Measurements from ENCODE around the gene XRCC5. TPM values are rescaled to one million over a fixed set of nuclear protein-coding genes. Genes with fewer than 3 reads are reported as not detected.

Gene XRCC5
- total RNA-seq (2021) (508 and 534 TPM in 2 replicates), Bru-seq, nascent RNA (percentile 99 among the genes with signal in this experiment), BruChase-seq, experiment 1, labeled RNA remaining after a 2-hour chase (percentile 96 among the genes with signal in this experiment), BruChase-seq, experiment 2, labeled RNA remaining after a 6-hour chase (percentile 97 among the genes with signal in this experiment)
- long read RNA-seq, transcript XRCC5-201 (21 exons, 3,428 nt) = major isoform, 1,405 of 1,531 reads
- long read RNA-seq, partial matches to known transcripts = 65 of 1,531 reads
- long read RNA-seq, other reads (novel, unspliced or antisense) = 59 of 1,531 reads

GRCh38 chr2:216108967-216109921, at the start of gene XRCC5:
TSS of gene XRCC5 (plus strand) at chr2:216109348. CDS start at chr2:216109437, 89 bp downstream.
- peak within 1 kb of the TSS; percentile 87 for H3K27ac ChIP-seq (ENCODE audit: low read depth, low read length, poor library complexity, severe bottlenecking)
- peaks cover 40% of the 10 kb centered on the region for H3K36me3 ChIP-seq (ENCODE audit: insufficient read depth, low read length, poor library complexity, severe bottlenecking)
- ChIA-PET POLR2A (ENCODE audit: low non-redundant PET) (no interaction called here), CTCF (no interaction called here)
- H3K27me3 ChIP-seq (replicated peaks; ENCODE audit: insufficient read depth, low read depth, low read length, poor library complexity) = no peaks in the 10 kb centered on the region
- BruUV-seq (replicated peaks) = no TSS peak
- no peaks in the 10 kb centered on the region for H3K9me3 ChIP-seq (ENCODE audit: low read depth, low read length, poor library complexity, severe bottlenecking)
- H3K4me3 ChIP-seq (ENCODE audit: low read depth, low read length, poor library complexity, severe bottlenecking) = peak within 1 kb of the TSS; percentile 72
- intact Hi-C loops (cut with micrococcal nuclease; ENCODE audit: unreplicated experiment) = no loop called here
- DNase-seq (ENCODE audit: low spot score) = peak; percentile 98
- H3K4me1 ChIP-seq (ENCODE audit: insufficient read depth, low read length, poor library complexity, severe bottlenecking) = peaks cover 28% of the 10 kb centered on the region
- no peak for TF ChIP-seq EZH2 (IDR thresholded peaks at IDR 0.05; ENCODE audit: borderline replicate concordance, low read depth, low read length, poor library complexity, severe bottlenecking)
- TF ChIP-seq CTCF (conservative IDR thresholded peaks at IDR 0.05; ENCODE audit: low read depth, low read length) = no peak

GRCh38 chr2:216064014-216064630, 45.0 kb upstream of the XRCC5 start:
- Histone ChIP-seq H3K27me3 (replicated peaks; ENCODE audit: insufficient read depth, low read depth, low read length, poor library complexity) (no peaks in the 10 kb centered on the region), H3K4me1 (ENCODE audit: insufficient read depth, low read length, poor library complexity, severe bottlenecking) (no peaks in the 10 kb centered on the region), H3K9me3 (ENCODE audit: low read depth, low read length, poor library complexity, severe bottlenecking) (no peaks in the 10 kb centered on the region), H3K4me3 (ENCODE audit: low read depth, low read length, poor library complexity, severe bottlenecking) (no peak overlapping the region), H3K27ac (ENCODE audit: low read depth, low read length, poor library complexity, severe bottlenecking) (no peak overlapping the region), H3K36me3 (ENCODE audit: insufficient read depth, low read length, poor library complexity, severe bottlenecking) (peaks cover 16% of the 10 kb centered on the region)
- BruUV-seq (replicated peaks) = no TSS peak
- TF ChIP-seq CTCF (conservative IDR thresholded peaks at IDR 0.05; ENCODE audit: low read depth, low read length) = peak; percentile 26
- TF ChIP-seq EZH2 (IDR thresholded peaks at IDR 0.05; ENCODE audit: borderline replicate concordance, low read depth, low read length, poor library complexity, severe bottlenecking) = no peak
- DNase-seq (ENCODE audit: low spot score) = no peak
- intact Hi-C loops (cut with micrococcal nuclease; ENCODE audit: unreplicated experiment) = no loop called here
- ChIA-PET POLR2A (ENCODE audit: low non-redundant PET) (no interaction called here), CTCF (no interaction called here)

- no peaks in the 10 kb centered on the region for H3K4me1 ChIP-seq (ENCODE audit: insufficient read depth, low read length, poor library complexity, severe bottlenecking)
- TSS peak; percentile 5 for BruUV-seq (replicated peaks)
- intact Hi-C loops (cut with micrococcal nuclease; ENCODE audit: unreplicated experiment) = no loop called here
- H3K27me3 ChIP-seq (replicated peaks; ENCODE audit: insufficient read depth, low read depth, low read length, poor library complexity) = no peaks in the 10 kb centered on the region
- peaks cover 16% of the 10 kb centered on the region for H3K36me3 ChIP-seq (ENCODE audit: insufficient read depth, low read length, poor library complexity, severe bottlenecking)
- TF ChIP-seq CTCF (conservative IDR thresholded peaks at IDR 0.05; ENCODE audit: low read depth, low read length) (no peak), EZH2 (IDR thresholded peaks at IDR 0.05; ENCODE audit: borderline replicate concordance, low read depth, low read length, poor library complexity, severe bottlenecking) (no peak)
- H3K4me3 ChIP-seq (ENCODE audit: low read depth, low read length, poor library complexity, severe bottlenecking) = no peak overlapping the region
- H3K27ac ChIP-seq (ENCODE audit: low read depth, low read length, poor library complexity, severe bottlenecking) = no peak overlapping the region
- POLR2A ChIA-PET (ENCODE audit: low non-redundant PET) = no interaction called here
- no peak for DNase-seq (ENCODE audit: low spot score)
- CTCF ChIA-PET = no interaction called here
- no peaks in the 10 kb centered on the region for H3K9me3 ChIP-seq (ENCODE audit: low read depth, low read length, poor library complexity, severe bottlenecking)
These were observed 44.5 kb upstream of the XRCC5 start for GRCh38 chr2:216064665-216065064.
